Astrocyte of the cerebellum (primary cell): ENCODE measurements around the gene ISM2.

Source experiments
- DNase-seq: peaks from one replicate; pipeline ENCODE4 v3.0.0-alpha.2; 2011; ENCODE audit warnings: low read depth
- H3K4me3 ChIP-seq: 2 replicates; pipeline ENCODE4 v1.5.1; 2011; ENCODE audit warnings: mild to moderate bottlenecking, low read depth, low read length, moderate library complexity
- in situ Hi-C: cut with HindIII; loops from 2 replicates; pipeline ENCODE4 v1.10.0; 2017; ENCODE audit warnings: low sequenced_read_pairs
- TF ChIP-seq, protein P1 (sequence below): IDR thresholded peaks from 2 replicates; pipeline ENCODE4 v1.5.1; 2012; ENCODE audit warnings: low read length, low read depth, moderate library complexity, mild to moderate bottlenecking; ENCODE audit errors: missing control alignments

Gene ISM2

DNA sequence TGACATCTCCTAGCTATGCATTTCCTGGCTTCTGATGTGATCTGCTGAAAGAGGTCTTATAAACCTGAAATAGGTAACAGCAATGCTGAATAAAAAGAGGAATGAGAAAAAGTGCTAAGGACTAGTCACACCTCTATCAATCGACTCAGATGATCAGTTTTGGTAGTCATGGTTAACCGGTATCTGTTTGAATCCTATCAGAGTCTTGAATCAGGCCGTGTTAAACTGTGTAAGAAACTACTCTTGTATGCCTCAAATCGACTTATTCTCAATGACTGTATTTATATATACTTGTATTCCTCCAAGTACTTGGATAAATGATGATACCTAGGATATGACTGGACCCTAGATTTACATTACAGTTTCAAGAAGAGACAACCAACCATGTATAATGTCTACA is 10.8 kb upstream of the ISM2 start:
- H3K4me3 ChIP-seq: no peak overlapping the region
- in situ Hi-C loops: no loop called here
- TF ChIP-seq, protein P1, sequence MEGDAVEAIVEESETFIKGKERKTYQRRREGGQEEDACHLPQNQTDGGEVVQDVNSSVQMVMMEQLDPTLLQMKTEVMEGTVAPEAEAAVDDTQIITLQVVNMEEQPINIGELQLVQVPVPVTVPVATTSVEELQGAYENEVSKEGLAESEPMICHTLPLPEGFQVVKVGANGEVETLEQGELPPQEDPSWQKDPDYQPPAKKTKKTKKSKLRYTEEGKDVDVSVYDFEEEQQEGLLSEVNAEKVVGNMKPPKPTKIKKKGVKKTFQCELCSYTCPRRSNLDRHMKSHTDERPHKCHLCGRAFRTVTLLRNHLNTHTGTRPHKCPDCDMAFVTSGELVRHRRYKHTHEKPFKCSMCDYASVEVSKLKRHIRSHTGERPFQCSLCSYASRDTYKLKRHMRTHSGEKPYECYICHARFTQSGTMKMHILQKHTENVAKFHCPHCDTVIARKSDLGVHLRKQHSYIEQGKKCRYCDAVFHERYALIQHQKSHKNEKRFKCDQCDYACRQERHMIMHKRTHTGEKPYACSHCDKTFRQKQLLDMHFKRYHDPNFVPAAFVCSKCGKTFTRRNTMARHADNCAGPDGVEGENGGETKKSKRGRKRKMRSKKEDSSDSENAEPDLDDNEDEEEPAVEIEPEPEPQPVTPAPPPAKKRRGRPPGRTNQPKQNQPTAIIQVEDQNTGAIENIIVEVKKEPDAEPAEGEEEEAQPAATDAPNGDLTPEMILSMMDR: no peak
- DNase-seq: no peak

DNA sequence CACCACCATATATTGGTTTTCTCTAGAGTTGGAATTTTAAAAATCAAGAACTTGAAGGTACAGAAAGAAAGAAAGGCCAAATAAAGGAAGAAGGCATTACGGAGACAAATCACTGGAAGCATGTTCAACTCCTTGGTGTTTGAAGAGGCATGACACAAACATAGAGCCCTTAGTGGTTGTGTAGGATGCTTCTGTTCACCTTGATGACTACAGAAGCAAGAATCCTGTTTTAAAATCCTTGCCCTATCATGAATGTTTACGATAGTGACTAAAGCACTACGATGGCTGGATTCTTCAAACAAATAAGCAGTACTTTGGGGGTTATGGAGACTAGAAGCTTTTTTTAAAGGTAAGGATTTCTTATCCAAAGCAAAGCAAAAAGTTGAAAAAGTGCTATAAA is 10.3 kb upstream of the ISM2 start:
- no peak for DNase-seq
- in situ Hi-C loops: no loop called here
- TF ChIP-seq, protein P1: no peak
- H3K4me3 ChIP-seq: no peak overlapping the region

DNA sequence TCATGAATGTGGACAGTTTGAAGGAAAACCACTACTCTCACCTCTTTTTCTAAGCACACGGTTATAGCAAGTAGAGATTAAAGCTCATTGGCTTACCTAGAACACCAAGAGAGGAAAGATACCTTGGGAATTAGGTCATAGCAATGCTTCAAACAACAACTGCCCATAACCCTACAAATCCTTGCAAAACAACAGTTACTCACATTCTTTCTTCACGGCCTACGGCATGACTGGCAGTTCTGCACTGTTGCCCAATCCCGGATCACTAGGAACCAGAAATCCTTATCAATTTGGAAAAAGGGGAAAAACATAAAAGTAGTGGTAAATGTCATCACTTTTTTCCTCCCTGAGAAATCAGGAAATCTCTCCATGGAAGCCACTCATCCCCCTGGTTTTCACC is 9.6 kb upstream of the ISM2 start:
- DNase-seq: no peak

DNA sequence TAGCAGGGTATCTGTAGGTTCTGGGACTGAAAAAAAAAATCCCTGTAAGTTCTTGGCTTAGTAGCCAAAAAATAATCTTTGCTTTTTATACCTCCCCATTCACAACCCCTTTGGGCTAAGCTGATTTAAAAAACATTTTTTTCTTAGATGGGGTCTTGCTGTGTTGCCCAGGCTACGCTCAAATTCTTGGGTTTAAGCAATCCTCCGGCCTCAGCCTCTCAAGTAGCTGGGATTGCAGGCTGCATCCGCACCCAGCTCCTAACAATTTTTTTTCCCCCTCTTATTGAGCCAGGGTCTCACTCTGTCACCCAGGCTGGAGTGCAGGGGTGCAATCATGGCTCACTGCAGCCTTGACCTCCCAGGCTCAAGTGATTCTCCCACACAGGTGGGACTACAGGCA is 9.1 kb upstream of the ISM2 start:
- DNase-seq: no peak
- no peak overlapping the region for H3K4me3 ChIP-seq
- in situ Hi-C loops: no loop called here
- TF ChIP-seq, protein P1: no peak

More for the DNA sequence above, 9.6 kb upstream of the ISM2 start:
- in situ Hi-C loops: no loop called here
- H3K4me3 ChIP-seq: no peak overlapping the region
- TF ChIP-seq, protein P1: no peak

DNA sequence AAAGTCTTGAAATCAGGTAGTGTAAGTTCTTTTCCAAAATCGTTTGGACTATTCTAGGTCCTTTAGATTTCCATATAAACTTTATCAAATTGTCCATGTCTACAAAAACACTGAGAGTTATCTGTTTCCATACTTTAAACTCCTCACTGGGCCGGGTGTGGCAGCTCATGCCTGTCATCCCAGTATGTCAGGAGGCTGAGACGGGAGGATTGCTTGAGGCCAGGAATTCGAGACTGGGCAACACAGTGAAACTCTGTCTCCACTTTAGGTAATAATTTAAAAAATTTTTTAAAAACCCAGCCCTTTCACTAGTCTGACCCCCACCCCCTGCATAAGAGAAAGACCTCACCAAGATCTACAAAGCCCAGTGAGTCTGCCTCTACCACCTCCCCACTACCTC is 6.4 kb upstream of the ISM2 start:
- H3K4me3 ChIP-seq: no peak overlapping the region
- TF ChIP-seq, protein P1: no peak
- DNase-seq: no peak
- in situ Hi-C loops: no loop called here

DNA sequence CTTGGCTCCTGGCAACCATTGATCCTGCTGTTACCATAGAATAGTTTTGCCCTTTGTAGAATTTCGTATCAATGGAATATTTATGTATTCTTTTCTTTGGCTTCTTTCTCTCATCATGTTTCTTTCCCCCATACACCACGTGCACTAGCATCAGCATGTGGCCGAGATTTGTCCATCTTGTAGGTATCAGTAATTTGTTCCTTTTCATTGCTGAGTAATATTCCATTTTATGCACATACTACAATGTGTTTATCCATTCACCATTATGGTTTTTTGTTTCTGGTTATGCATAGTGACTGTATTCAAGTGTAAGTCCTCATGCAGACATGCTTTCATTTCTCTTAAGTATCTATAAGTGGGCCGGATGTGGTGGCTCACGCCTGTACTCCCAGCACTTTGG is 4.5 kb upstream of the ISM2 start:
- in situ Hi-C loops: no loop called here
- H3K4me3 ChIP-seq: no peak overlapping the region
- TF ChIP-seq, protein P1: no peak
- no peak for DNase-seq
